Measurements from ENCODE around the gene NGDN.
"Not testable (repeated sequence)": the region's sequence is repeated elsewhere in the genome, so short reads cannot be mapped to it uniquely, and the experiment has no call there.

- TF ChIP-seq SCRT1 (tag by site-specific recombination; IDR thresholded peaks at IDR 0.05; ENCODE audit: borderline replicate concordance); ZNF19 (tag by site-specific recombination; IDR thresholded peaks at IDR 0.05; ENCODE audit: low read depth); ZNF23 (tag by site-specific recombination; IDR thresholded peaks at IDR 0.05; ENCODE audit: borderline replicate concordance): not testable (repeated sequence)
These were observed 43.7 kb upstream of the NGDN start for GRCh38 chr14:23425798-23426197.
